AG09319 (cell line): ENCODE measurements around the gene SLPI.

Experiments used
- DNase-seq: peaks from one replicate; pipeline ENCODE4 v3.0.0-alpha.2; 2010; ENCODE audit warnings: low read depth; ENCODE audit errors: extremely low read depth
- CTCF ChIP-seq: IDR thresholded peaks from 2 replicates; pipeline ENCODE4 v1.5.1; 2011; ENCODE audit warnings: low read depth, mild to moderate bottlenecking, inconsistent platforms, low read length, moderate library complexity

Gene SLPI

GRCh38 chr20:45294659-45295058, 40.3 kb upstream of the SLPI start:
- TF ChIP-seq CTCF = no peak
- no peak for DNase-seq

GRCh38 chr20:45294003-45294368, 39.6 kb upstream of the SLPI start:
- DNase-seq = no peak
- no peak for TF ChIP-seq CTCF

- peak; percentile 20 for DNase-seq
- peak; percentile 96 for TF ChIP-seq CTCF
Observed at GRCh38 chr20:45293041-45294002, 39.0 kb upstream of the SLPI start.

GRCh38 chr20:45292343-45292742, 38.0 kb upstream of the SLPI start:
- no peak for TF ChIP-seq CTCF
- no peak for DNase-seq

- DNase-seq = no peak
- no peak for TF ChIP-seq CTCF
Observed at GRCh38 chr20:45291526-45291925, 37.2 kb upstream of the SLPI start.

- peak; percentile 32 for DNase-seq
- peak; percentile 92 for TF ChIP-seq CTCF
Observed at GRCh38 chr20:45290677-45291355, 36.5 kb upstream of the SLPI start.
